Glomerular visceral epithelial cell (primary cell): Measurements from ENCODE around the gene PPFIA4.
"Not testable (repeated sequence)": the region's sequence is repeated elsewhere in the genome, so short reads cannot be mapped to it uniquely, and the experiment has no call there.

Source experiments
- DNase-seq: peaks from one replicate; pipeline ENCODE4 v3.0.0-alpha.2; 2016; ENCODE audit errors: extremely low spot score

PPFIA4 gene

DNA sequence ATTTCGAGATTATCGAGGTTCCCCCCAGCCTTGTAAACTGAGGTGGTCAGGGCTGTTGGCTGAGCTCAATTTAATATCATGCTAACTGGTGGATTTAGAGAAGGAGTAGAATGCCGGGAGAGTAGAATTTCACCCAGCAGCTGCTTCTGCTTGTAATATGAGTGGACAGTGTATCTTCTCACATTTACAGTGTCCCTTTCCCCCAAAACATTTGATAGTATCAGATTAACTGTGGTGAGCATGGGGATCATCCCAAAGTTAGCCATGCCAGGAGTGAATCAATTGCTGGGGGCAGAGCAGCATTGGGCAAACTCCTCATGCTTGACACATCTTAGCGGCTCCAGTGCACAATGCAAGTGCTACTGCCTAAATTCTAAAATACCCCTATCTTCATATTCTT, 9.2 kb upstream of the PPFIA4 start:
- no peak for DNase-seq

DNA sequence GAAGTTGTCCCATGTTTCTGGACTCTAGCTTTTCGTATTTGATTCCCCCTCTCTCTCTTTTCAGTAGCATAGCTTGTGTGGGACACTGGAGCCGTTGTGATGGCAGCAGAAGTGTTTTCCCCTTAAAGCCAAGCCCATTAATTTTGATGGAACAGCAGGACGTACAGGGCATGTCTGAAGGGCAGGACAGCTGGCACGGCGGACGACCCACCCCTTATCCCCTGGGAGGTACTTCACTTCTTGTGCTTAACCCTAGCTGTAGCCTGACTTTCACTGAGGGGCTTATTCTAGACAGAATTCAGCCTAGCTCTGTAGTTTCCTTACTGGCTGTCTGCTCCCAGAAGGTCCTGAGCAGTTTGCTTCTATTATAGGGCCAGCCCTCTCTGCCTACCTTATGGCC, 8.6 kb upstream of the PPFIA4 start:
- DNase-seq, result no peak

DNA sequence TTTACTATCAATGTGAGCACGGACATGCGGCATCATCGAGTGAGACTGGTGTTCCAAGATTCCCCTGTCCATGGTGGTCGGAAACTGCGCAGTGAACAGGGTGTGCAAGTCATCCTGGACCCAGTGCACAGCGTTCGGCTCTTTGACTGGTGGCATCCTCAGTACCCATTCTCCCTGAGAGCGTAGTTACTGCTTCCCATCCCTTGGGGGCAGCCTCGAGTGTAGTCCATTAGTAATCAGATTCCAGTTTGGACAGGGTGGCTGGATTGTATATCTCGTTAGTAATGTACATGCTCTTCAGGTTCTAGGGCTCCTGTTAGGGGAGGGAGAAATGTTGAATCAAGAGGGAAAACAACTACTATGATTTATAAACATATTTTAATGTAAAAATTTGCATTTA, 3.4 kb upstream of the PPFIA4 start:
- DNase-seq, result not testable (repeated sequence)

DNA sequence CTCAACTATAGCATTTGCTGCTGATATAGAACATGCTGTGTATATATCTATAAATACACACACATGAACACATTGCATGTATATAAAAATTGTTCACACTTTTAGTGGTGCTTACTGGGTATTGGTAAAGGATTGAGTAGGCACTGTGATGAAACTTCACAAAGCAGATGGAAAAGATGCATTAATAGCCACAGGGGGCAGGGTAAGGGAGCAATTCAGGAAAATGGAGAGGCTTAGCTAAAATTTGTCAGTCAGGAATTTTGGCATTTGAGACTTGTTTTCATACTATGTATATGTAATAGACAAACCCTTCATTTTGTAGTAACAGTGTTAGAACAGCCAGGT, 633 bp upstream of the PPFIA4 start:
- no peak for DNase-seq

DNA sequence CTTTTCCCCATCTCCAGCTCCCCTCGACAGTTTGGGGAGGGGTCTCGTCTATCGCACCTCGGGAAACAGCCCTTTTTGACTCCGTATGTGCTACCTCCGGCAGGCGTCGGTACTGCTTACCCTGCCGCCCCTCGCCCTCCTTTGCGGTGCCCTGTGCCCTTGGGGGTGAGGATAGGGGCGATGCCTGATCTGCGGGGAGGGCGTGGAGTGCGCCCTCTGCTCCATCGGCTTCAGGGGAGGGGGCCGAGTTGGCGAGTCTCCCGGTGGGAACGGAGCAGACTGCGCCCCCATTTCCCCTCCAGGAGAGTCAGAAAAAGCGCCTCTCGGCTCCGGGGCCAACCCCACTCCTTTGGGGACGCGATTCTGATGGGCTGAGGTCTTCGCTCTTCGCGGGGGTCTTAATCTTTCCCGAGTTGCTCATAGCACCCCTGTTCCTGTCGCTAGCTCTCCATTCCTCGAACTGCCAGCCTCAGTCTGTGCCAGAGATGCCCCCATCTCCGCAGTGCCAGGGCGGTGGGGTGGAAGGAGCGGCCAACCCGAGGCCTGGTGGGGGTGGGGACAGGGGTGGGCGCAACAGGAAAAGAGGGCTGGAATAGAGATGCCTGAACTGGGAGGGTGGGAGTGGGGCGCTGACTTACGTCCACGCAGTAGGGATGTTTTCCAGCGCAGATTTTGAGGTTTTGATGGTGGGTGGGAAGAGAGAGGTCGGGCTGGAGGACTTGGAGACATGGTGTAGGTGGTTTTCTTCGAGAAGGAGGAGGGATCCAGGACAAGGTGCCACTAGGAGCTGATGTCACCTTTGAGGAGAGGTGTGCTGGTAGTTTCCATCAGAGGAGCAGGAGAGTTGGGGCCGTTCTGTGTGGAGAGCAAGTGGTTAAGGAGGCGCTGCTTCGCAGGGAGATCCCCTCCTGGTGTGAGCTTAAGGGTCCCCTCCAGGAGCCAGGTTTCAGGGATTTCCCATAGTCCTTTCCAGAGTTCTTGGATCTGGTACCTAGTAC, 674 bp downstream of the PPFIA4 start:
- DNase-seq, result no peak

DNA sequence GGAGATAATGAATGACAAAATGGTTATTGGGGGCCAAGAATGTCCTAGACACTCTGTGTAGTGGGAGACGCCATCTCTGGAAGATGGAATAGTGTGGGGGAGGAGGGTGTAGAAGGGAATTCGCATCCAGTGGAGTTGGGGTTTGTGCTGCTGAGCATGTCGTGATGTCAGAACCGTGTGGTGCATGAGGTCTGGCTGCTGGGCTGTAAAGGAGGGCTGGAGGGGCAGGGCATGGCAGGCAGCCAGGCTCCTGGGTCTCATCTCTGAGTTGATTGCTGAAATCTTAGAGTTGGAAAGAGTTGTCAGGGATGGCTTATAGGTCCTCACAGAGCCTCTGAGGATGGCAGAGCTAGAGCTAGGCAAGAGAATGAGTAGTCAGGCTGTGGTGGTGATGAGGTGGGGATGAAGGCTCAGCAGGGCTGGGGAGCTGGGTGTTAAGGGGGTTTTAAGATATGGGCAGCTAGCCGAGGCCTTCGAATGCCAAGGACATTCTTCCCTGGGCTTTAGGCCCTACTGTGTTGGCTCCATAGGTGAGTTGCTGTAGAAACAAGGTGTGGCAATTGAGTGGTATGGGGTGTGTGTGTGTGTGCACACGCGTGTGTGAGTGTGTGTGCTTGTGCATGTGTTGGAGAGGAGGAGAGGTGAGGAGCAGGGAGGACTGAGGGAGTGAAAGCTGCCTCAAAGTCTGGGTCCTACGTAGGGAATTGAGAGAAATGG, 1.9 kb downstream of the PPFIA4 start:
- no peak for DNase-seq

DNA sequence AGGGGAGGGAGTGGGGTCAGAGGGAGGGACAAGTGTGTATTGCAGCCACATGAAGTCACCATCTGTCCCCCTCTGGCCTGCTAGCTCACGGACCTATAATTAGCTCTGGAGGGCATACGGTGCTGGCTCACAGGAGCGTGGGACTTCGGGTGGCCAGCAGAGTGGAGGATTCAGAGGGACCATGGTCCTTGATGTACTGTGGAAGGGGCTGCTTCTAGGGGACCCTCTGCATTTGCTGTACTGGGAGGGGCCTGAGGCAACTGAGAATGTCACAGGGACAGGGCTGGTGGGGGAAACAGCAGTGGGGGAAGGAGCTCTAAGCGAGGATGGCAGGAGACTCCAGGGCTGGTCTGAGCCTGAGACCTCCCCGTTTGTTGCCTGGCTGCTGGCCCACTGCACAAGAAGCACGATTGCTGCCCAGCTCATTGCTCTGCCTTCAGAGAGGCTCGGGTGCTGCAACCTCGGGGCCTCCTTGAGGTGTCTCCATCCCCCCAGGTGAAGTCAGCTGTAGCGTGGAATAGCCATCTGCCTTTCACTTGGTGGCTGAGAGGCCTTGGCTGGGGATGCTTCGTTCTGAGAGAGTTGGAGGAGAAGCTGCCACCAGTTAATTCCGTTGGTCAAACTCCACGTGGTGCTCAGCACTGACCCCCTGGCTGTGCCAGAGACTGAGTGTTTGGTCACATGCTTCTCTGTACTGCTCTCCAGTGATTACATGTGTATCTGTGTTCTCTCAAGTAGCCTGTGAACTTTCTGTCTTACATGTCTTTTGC, 2.7 kb downstream of the PPFIA4 start:
- no peak for DNase-seq

DNA sequence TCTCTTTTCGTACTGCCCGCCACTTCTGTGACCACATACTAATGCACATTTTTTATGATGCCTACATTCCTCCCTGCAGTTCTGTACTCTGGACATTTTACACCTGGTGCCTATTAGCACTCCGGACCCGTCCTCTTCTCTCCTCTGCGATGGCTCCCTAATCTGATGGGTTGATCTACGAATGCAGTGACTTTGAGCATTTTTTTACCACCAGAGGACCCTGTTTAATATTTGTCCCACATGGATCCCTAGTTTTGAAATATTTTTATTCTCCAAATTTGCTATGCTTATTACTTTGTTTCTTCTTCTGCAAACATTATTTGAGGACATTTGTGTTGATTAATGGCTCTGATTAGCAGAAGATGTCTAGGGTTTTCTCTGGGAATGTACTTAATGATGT, 5.2 kb downstream of the PPFIA4 start:
- DNase-seq, result no peak

DNA sequence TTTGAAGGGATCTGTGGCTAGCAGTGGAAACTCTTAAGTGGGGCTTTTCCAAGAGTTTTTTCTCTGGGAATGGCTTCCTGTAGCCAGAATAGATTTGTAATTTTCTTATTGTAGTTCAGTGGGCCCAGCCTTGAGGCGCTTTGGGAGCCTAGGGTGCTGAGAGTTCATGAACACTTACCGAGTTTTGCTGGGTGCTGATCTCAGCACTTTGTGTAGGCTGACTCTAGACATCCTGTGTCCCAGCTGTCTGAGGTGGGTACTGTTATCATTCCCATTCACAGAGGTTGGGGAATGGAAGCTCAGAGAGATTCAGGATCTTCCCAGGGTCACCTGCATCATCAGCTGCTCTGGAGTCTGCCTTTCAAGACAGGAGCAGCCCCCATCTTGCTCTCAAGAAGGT, 7.0 kb downstream of the PPFIA4 start:
- no peak for DNase-seq

DNA sequence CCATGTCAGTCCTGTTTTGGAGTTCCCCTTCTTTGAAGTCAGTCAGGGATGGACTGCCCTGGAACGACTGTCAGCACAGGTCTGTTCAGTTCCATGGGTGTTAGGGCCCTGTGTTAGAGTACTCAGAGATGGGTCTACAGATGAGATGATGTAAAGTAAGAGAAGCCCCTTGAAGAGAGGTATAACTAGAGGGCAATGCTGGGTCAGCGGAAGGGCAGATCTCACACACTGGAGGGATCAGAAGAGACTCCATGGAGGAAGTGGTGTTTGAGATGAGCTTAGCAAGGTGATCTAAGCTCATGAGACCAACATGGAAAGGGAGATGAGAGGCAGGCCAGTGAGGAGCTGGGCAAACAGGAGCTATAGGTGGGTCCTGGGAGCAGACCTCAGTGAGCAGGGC, 7.6 kb downstream of the PPFIA4 start:
- no peak for DNase-seq

DNA sequence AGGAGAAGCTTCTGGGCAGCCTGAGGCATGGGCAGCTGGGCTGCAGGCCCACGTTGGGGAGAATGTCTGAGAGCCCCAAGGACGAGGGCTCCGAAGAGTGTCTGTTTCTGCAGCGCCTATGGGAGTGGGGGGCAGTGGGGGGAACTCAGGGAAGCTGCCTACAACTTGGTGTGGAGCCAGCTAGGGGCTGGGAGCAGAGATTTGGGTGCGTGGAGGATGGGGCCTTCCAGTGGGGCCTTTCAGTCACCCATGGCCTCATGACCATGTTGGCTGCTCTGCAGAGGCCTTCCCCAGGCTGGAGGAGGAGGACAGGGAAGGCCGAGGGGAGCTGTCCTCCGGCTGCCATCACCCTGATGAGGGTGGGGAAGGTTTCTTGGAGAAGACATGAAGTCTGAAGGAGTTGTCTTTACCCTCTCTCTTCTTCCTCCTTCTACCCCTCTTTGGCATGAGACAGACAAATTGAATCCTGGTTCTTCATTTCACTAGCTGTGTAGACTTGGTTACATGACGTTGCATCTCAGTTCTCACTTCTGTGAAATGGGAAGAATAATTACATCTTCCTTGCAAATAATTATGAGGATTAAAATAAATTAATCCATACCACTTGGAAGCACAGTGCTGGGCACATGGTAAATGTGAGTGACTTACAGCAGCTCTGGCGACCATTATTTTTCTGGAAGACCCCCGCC, 8.3 kb downstream of the PPFIA4 start:
- no peak for DNase-seq

DNA sequence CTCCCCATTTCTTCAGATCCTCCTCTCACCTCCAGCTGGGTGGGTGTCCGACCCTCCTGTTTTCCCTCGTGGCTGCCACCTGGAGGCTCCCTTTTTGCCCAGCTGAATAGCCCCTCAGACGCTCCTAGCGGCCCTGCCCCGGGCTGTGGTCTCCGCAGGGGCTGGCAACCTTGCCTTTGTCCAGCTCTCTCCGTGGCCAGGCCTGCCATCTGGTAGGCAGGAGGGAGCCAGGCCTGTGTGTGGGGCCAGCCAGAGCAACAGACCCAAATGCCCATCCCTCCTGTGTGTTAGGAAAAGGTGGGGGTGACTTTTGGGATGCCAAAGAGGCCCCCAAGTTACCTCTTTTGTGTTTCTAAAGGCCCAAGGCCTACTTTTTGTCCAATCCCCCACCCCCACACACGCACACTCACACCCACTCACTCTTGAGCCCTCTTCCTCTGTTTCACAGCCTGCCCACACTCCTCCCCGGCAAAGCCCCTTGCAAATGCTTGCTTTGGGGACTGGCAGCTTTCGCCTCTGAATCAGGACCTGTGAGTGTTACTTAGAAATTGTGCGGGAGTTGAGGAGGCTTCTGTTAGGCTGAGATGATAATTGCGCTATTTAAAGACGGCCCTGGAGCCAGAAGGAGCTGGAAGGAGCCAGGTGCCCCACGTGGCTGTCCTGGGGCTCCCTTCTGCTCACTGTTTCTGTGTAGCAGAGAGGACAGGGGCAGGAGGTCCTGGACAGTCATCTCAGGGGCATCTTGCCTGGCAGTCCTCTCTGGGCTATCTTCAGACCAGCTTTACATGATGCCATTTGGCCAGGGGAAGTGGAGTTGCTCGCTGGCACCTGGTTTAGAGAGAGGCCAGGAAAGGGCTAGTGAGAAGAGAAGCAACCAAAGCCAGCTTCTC, 9.1 kb downstream of the PPFIA4 start:
- no peak for DNase-seq

DNA sequence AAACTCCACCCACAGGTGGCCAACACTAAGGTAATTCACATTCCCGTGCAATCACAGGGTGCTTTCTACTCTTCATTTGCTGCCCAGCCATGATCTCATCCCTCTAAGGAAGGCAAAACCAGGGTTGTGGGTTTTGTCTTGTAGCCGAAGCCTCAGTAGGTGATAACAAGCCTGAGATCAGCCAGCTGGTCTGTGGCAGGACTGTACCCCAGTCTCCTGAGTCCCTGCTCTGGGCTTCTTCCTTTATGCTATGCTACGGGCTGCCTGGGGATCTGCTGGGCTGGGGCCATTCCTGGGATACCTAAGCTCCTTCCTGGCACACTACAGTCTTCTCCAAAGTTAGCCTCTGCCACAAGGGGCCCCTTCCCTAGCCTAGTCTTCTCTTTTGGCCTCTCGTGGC, 9.8 kb downstream of the PPFIA4 start:
- peak; percentile 73 for DNase-seq

DNA sequence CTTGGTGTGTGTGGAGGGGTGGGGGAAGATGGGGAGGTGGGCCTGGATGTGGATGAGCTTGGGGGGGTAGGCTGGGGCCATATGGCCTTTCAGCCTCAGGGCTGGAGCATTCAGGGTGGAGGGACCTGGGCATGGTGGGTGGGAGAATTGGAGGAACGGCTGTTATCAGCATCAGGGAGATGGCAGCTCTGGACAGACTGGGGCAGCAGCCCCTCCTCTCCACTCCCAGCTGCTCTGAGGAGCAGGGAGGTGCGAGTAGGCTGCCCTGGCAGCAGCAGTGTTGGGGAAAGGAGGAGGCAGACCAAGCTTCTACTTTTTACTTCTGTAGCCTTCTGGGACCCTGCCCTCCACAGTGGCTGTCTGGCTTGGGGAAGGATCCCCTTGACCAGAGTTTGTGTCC, 10.2 kb downstream of the PPFIA4 start:
- DNase-seq, result no peak

DNA sequence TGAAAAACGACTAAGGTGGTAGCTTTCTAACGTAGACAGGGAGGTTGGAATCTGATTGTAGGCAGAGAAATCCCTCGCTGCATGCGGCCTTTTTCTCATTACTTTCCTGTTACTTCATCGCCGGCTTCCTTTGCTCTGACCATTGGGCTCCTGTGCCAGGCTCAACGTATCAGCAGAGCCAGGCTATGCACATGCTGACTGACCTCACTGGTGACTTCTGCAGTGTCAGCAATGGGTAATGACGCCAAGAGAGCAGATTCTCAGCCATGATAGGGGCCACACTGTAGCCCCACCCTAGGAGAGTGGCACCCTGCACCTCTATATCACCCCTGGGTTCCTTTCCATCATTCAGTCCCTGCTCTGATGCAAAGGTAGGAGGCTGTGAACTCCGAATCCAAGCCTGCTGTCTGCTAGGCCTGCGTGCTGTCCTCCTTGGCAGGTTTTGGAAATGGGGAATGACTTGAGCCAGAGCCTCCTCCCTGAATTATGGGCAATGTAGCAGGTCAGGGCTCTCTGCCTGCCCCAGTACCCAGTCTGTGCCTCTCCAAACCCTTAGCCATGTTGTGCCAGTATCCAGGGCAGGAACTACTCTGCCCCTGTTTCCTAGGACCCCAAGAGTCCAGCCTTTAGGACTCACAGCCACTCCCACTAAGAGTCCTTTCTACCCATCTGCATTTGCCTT, 11.4 kb downstream of the PPFIA4 start:
- DNase-seq, result no peak

DNA sequence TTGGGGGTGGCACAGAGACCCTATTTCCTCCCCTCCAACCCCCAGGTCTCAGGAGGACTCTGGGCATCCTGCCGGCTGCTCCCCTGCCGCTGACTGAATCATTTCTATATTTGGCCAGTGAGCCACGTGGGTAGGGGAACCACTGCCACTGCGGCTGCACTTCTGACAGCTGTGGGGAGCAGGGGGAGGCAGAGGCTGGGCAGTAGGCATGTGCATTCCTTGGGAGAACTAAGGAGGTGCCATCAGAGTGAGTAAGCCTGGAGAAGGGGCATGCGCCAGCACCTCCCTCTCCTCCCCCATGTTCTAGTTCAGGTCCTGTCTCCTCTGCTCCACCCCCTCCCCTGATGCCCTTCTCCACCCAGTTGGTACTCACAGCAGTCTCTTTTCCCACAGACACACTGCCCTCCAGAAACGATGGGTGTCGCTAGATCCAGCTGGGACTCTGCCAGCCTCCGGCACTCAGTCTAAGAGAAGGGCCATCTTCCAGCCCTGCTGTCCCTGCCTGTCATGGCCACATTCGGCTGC, 12.0 kb downstream of the PPFIA4 start:
- peak; percentile 96 for DNase-seq

DNA sequence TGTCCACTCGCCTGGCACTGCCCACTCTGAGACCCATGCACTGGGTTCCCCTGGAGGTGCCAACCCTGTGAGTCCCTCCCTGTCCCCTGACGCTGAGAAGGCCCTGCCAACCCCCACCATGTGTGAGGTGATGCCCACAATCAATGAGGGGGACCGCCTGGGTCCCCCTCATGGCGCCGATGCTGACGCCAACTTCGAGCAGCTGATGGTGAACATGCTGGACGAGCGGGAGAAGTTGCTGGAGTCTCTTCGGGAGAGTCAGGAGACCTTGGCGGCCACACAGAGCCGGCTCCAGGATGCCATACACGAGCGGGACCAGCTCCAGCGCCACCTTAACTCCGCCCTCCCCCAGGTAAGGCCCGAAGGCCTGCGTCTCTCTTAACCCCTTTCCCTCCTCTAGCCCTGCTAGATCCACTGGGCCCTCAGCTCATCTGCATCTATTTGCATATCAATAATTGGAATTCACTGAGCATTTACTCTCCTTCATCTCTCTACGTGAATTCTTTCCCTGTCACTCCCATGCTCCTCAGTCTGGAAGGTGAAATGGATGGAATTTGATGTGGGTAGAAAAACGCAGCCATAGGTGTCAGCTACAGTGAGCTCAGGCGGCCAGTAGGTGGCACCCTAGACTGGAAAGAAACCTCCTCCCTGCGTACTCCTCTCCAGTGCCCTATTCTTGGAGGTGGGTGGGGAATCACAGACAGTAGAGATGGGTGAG, 12.8 kb downstream of the PPFIA4 start:
- DNase-seq, result peak; percentile 75

DNA sequence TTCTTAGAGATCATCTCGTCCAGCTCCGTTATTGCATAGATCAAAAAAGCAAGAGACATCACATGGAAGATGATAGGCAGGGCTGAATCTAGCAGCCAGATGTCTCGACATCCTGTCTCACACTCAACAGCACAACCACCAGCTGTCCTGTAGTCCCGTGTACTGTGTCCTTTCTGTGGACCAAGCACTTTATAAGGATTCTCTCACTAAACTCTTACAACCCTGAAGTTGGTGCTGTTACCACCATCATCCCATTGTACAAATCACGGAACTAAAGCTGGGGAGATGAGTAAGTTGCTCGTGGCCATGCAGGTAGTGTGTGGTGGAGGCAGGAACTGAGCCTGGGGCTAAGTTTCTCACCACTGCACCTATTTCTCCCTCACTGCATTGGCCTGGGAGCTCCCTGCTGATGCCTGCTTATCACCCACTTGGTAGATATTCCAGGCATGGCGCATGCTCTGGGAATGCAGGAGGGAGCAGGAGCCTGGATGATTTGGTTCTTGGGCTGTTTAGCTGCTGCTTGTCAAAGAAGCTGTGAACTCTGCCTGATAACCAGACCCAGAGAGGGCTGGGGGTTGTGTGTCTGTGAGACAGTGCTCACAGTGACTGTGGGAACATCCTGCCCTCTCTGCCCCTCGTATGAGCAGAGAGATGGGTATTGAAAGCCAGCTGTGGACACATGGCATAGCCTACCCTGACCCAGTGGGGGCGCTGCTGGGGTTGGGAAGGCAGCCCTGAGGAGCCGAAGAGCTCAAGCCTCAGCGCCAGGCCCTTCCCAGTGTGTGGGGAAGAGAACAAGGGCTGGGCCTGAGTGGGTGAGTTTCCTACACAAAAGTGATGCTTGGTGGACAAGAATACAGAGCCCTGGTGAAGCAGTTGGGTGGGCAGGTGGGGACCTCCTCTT, 13.6 kb downstream of the PPFIA4 start:
- DNase-seq, result no peak
